MCF 10A (cell line): ENCODE measurements around the gene NGDN. TPM values are rescaled to one million over a fixed set of nuclear protein-coding genes. Genes with fewer than 3 reads are reported as not detected.

ENCODE experiments used
- BruUV-seq: library from RNA; stranded (reverse); fragments of 400-500 nt; replicated peaks from 2 replicates; lab custom pipeline; 2021; lab: Mats Ljungman, UMichigan
- CTCF ChIA-PET: fragments of 300-600 bp; sonication (Branson Sonifier 250); formaldehyde crosslinking; extraction: SDS; loops from one replicate; lab custom pipeline; 2021; ENCODE audit warnings: antibody characterized with exemption, inconsistent platforms; lab: Yijun Ruan, JAX
- POLR2A ChIA-PET: fragments of 300-600, 350-650 bp; sonication (Branson Sonifier 250); formaldehyde crosslinking; extraction: SDS; loops from one replicate; lab custom pipeline; 2020; ENCODE audit warnings: antibody characterized with exemption, inconsistent platforms; lab: Yijun Ruan, JAX
- DNase-seq: peaks from one replicate; pipeline ENCODE4 v3.0.0-alpha.2; 2018; ENCODE audit not compliant: unreplicated experiment
- H3K27ac Mint-ChIP-seq: one replicate; pipeline ENCODE4 v1.8.0; 2022; ENCODE audit warnings: mild to moderate bottlenecking, low read depth, mixed read lengths; ENCODE audit not compliant: unreplicated experiment
- H3K27me3 Mint-ChIP-seq: one replicate; pipeline ENCODE4 v1.8.0; 2022; ENCODE audit warnings: mixed read lengths; ENCODE audit not compliant: insufficient read depth, unreplicated experiment
- H3K36me3 Mint-ChIP-seq: one replicate; pipeline ENCODE4 v1.8.0; 2022; ENCODE audit warnings: mild to moderate bottlenecking, moderate library complexity, mixed read lengths; ENCODE audit not compliant: insufficient read depth, unreplicated experiment
- H3K4me1 Mint-ChIP-seq: one replicate; pipeline ENCODE4 v1.8.0; 2022; ENCODE audit warnings: mixed read lengths; ENCODE audit not compliant: insufficient read depth, unreplicated experiment
- H3K4me3 Mint-ChIP-seq: one replicate; pipeline ENCODE4 v1.8.0; 2022; ENCODE audit warnings: mild to moderate bottlenecking, moderate library complexity, mixed read lengths; ENCODE audit not compliant: unreplicated experiment
- H3K9me3 Mint-ChIP-seq: one replicate; pipeline ENCODE4 v1.8.0; 2022; ENCODE audit warnings: mixed read lengths; ENCODE audit not compliant: unreplicated experiment
- CTCF ChIP-seq: fragments of 200-600 bp; IDR thresholded peaks from one replicate; pipeline ENCODE4 v1.8.0; 2022; ENCODE audit warnings: antibody characterized with exemption, mild to moderate bottlenecking; ENCODE audit not compliant: unreplicated experiment
- intact Hi-C: fragments of 100-400 bp; cut with micrococcal nuclease; formaldehyde crosslinking; loops from 2 replicates; pipeline ENCODE4 v1.14.1; 2022
- total RNA-seq: library from RNA; stranded (reverse); gene quantifications from 2 replicates; pipeline ENCODE4 v1.2.3, GENCODE V29; 2022

The NGDN gene
- total RNA-seq, 1 experiment from 2014 or later: 46.8 TPM

GRCh38 chr14:23481362-23481970 lies 12.0 kb downstream of the NGDN start:
- H3K27me3 Mint-ChIP-seq: no peaks in the 10 kb centered on the region
- no peak overlapping the region for H3K4me3 Mint-ChIP-seq
- ChIA-PET POLR2A (interaction anchor here (1.0 kb wide), 1 partner anchor 86 kb away, joined by 3 read pairs; the partner anchor contains the start of gene AP1G2), CTCF (interaction anchor here (0.6 to 13.0 kb wide), 3 partner anchors 78 to 212 kb away, joined by 6 to 247 read pairs (median 13); partner anchors contain the start of gene THTPA)
- peaks cover 63% of the 10 kb centered on the region for H3K36me3 Mint-ChIP-seq
- H3K9me3 Mint-ChIP-seq: no peaks in the 10 kb centered on the region
- no TSS peak for BruUV-seq
- no peak for TF ChIP-seq CTCF
- no peak overlapping the region for H3K27ac Mint-ChIP-seq
- H3K4me1 Mint-ChIP-seq: no peaks in the 10 kb centered on the region
- intact Hi-C loops: no loop called here
- DNase-seq: peak; percentile 42

DNA sequence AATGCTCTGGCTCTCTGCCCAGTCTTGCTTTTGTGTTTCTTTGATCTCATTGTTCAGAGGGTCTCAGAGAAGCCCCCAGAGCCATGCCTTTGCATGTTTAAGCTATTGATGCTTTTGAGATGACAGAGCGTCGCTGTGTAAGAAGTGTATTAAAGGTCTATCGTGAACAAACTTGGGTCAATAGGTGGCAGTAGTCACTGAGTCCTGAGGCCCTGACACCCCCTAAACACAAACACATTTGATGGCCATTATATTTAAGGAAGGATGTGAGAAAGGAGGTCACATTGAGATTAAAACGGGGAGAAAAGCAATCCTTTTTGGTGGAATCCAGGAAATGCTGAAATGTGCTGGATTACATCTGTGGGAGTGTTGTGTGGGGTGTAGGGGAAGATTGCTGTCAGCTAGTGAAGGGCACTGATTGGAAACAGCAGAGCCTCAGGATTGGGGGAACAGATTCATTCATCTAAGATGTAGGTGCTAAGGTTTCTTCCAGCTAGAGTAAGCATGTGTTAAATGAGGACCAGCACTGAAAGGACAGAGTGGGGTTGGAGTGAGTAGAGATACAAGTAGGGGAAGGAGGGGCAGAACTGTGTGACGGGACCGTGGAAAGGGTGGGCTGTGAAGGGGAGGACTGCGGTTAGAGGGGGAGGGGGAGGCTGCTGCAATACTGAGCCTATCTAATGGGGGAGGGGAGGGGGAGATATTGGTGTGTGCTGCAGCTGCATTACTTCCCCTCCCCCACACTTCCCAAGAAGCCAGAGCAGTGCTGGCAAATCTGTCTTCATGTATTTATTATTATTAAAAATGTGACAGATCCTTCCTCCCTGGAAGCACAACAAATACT lies 12.7 kb downstream of the NGDN start:
- CTCF ChIA-PET: interaction anchor here (0.7 to 13.0 kb wide), 5 partner anchors 12 to 77 kb away, joined by 3 to 247 read pairs (median 4); partner anchors contain the start of gene THTPA
- DNase-seq: no peak
- no peaks in the 10 kb centered on the region for H3K27me3 Mint-ChIP-seq
- no peaks in the 10 kb centered on the region for H3K9me3 Mint-ChIP-seq
- intact Hi-C loops: no loop called here
- H3K4me3 Mint-ChIP-seq: no peak overlapping the region
- POLR2A ChIA-PET: interaction anchor here (1.0 kb wide), 2 partner anchors 12 to 85 kb away, joined by 3 read pairs; partner anchors contain the start of gene AP1G2
- no peak for TF ChIP-seq CTCF
- no TSS peak for BruUV-seq
- peaks cover 56% of the 10 kb centered on the region for H3K36me3 Mint-ChIP-seq
- no peak overlapping the region for H3K27ac Mint-ChIP-seq
- H3K4me1 Mint-ChIP-seq: no peaks in the 10 kb centered on the region

DNA sequence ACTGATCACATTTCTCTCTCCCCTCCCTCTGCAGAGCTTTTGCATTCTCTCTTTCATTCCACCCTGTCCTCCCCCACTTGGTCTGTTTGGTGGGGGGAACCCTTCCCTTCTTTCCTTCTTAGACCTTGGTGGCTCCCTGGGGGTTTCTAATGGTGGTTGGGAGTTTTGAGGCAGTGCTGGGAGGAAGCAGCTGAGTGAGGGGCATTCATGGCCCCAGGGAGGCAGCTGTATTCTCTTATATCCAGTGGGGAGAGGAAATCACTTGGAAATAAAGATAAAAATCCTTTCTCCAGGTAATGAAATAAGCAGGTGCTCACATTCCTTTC lies 13.3 kb downstream of the NGDN start:
- Mint-ChIP-seq H3K27ac (no peak overlapping the region), H3K9me3 (no peaks in the 10 kb centered on the region), H3K4me3 (no peak overlapping the region), H3K36me3 (peaks cover 55% of the 10 kb centered on the region), H3K4me1 (no peaks in the 10 kb centered on the region), H3K27me3 (no peaks in the 10 kb centered on the region)
- POLR2A ChIA-PET: interaction anchor here (1.0 kb wide), 2 partner anchors 12 to 85 kb away, joined by 3 read pairs; partner anchors contain the start of gene AP1G2
- CTCF ChIA-PET: interaction anchor here (0.7 to 13.0 kb wide), 5 partner anchors 12 to 77 kb away, joined by 3 to 247 read pairs (median 4); partner anchors contain the start of gene THTPA
- TF ChIP-seq CTCF: no peak
- no peak for DNase-seq
- no TSS peak for BruUV-seq
- intact Hi-C loops: no loop called here
